Esophagus squamous epithelium (tissue), 4 donors: ENCODE measurements around the gene TCP1.

Experiments
- POLR2A ChIP-seq, 4 donors: fragments of 450-650 bp; IDR thresholded peaks; one replicate each; pipeline ENCODE4 v1.6.1; 2017; ENCODE audit warnings: antibody characterized with exemption in 4 of 4, mild to moderate bottlenecking in 4 of 4, moderate library complexity in 3 of 4
- TF ChIP-seq, protein P1 (sequence below), 6 experiments: fragments of 450-650 bp in 4 of 6; fragments of 200-600 bp in 2 of 6; sonication (generic) in 2 of 6; IDR thresholded peaks; one replicate each; pipeline ENCODE4 v1.5.1; 2016 to 2019; ENCODE audit warnings: antibody characterized with exemption in 6 of 6, mild to moderate bottlenecking in 4 of 6, moderate library complexity in 4 of 6

DNA sequence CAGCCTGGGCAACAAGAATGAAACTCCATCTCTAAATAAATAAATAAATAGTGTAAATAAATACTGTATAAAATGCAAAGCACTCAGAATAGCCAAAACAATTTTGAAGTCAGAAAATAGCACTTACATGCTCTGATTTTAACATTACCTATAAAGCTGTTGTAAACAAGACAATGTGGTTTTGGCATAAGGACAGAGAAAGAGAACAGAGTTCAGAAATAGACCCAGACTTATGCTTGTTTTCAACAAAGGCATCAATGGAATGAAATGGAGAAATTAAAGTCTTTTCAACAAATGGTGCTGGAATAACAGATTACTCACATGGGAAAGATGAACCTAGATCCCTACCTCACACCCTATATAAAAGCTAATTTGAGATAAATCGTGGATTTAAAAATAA, 17.2 kb downstream of the TCP1 start:
- TF ChIP-seq POLR2A (IDR thresholded peaks at IDR 0.05), result no peak
- TF ChIP-seq, protein P1, sequence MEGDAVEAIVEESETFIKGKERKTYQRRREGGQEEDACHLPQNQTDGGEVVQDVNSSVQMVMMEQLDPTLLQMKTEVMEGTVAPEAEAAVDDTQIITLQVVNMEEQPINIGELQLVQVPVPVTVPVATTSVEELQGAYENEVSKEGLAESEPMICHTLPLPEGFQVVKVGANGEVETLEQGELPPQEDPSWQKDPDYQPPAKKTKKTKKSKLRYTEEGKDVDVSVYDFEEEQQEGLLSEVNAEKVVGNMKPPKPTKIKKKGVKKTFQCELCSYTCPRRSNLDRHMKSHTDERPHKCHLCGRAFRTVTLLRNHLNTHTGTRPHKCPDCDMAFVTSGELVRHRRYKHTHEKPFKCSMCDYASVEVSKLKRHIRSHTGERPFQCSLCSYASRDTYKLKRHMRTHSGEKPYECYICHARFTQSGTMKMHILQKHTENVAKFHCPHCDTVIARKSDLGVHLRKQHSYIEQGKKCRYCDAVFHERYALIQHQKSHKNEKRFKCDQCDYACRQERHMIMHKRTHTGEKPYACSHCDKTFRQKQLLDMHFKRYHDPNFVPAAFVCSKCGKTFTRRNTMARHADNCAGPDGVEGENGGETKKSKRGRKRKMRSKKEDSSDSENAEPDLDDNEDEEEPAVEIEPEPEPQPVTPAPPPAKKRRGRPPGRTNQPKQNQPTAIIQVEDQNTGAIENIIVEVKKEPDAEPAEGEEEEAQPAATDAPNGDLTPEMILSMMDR (IDR thresholded peaks at IDR 0.05), result no peak
